ENCODE measurements around the gene PLCD1.

GRCh38 chr3:38038447-38038911, 9.0 kb upstream of the PLCD1 start:
- no peak for TF ChIP-seq POLR2AphosphoS5 (IDR thresholded peaks at IDR 0.05; ENCODE audit: low read depth, low read length)
- no peak for TF ChIP-seq POLR2A (IDR thresholded peaks at IDR 0.05; ENCODE audit: low read depth, low read length)
